ENCODE data around the gene FHAD1. TPM values are rescaled to one million over a fixed set of nuclear protein-coding genes. Genes with fewer than 3 reads are reported as not detected.
"Not testable (repeated sequence)": the region's sequence is repeated elsewhere in the genome, so short reads cannot be mapped to it uniquely, and the experiment has no call there.

The FHAD1 gene
- total RNA-seq, 4 donors from 2014 or later = not detected

DNA sequence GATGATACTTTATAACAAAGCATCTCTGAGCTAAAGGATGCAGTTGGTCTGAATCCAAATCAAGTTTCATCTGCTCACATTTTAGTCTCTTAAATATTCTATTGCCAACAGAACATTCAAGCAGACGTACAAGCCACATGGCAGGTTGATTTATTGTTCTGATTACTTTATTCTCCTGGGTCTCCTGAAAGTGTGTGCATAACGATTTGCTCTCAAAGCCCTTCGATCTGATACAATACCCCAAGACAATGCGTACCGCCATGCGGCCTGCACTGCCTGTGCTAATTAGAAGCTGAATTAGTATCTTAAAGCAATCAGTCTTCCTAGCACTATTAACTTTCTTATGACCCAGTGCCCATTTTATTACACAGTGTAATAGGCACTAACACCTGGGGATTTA is 56.9 kb downstream of the FHAD1 start:
- TF ChIP-seq POLR2A (IDR thresholded peaks at IDR 0.05) = no peak
- TF ChIP-seq, protein P1, sequence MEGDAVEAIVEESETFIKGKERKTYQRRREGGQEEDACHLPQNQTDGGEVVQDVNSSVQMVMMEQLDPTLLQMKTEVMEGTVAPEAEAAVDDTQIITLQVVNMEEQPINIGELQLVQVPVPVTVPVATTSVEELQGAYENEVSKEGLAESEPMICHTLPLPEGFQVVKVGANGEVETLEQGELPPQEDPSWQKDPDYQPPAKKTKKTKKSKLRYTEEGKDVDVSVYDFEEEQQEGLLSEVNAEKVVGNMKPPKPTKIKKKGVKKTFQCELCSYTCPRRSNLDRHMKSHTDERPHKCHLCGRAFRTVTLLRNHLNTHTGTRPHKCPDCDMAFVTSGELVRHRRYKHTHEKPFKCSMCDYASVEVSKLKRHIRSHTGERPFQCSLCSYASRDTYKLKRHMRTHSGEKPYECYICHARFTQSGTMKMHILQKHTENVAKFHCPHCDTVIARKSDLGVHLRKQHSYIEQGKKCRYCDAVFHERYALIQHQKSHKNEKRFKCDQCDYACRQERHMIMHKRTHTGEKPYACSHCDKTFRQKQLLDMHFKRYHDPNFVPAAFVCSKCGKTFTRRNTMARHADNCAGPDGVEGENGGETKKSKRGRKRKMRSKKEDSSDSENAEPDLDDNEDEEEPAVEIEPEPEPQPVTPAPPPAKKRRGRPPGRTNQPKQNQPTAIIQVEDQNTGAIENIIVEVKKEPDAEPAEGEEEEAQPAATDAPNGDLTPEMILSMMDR (IDR thresholded peaks at IDR 0.05 in 4 of 5, conservative IDR thresholded peaks at IDR 0.05 in 1 of 5) = no peak
- intact Hi-C loops (cut with DNase I; ENCODE audit: low total_unique reads) (loop anchor here (2.0 to 10.0 kb wide), 2 partner anchors 149 to 175 kb away; partner anchors contain the start of gene TMEM51), in situ Hi-C loops (cut with MboI; ENCODE audit: low sequenced_read_pairs in 4 of 4) (loop anchor here in 3 of 4 donors (5.0 to 10.0 kb wide), 2 partner anchors 177 to 179 kb away; no protein-coding TSS in a partner anchor)
- Histone ChIP-seq H3K9me3 (no peaks in the 10 kb centered on the region), H3K4me1 (no peaks in the 10 kb centered on the region), H3K36me3 (no peaks in the 10 kb centered on the region), H3K27me3 (no peaks in the 10 kb centered on the region), H3K4me3 (no peak overlapping the region), H3K27ac (no peak overlapping the region)
- ATAC-seq (no peak), DNase-seq (no peak)

DNA sequence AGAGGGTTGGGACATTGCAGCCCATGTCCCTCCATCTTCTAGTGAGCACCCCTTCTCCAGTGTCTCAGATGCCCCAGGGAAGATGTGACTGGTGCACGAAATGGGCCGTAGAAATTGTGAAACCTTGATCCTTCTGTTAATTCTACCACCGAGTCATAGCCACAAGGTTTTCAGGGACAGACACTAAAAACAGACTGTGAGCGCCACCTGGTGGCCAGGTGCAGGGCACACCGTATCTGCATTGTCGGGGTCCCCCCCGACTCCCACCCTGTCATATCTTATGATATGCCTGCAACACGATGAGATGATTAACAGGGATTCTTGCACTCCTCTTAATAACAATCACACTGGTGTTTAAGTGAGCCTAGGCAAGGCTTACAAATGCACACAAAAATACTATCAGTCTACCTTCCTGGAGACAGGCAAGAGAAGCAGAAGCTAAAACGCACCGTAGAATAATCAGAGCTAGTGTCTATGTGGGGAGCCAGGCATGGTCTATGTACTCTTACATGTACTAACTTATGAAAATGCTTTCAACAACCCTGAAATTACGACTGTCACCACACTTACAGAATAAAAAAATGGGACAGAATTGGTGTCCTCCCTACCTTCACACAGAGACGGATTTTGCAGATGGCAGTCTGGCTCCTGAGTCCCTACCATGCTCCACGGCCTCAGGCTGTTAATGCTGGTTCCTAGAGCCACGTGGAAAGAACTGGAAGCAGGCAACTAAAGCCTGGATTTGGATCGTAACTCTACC is 57.9 kb downstream of the FHAD1 start:
- no peaks in the 10 kb centered on the region for H3K4me1 ChIP-seq
- H3K27me3 ChIP-seq = no peaks in the 10 kb centered on the region
- no peak overlapping the region for H3K4me3 ChIP-seq
- in situ Hi-C loops (cut with MboI; ENCODE audit: low sequenced_read_pairs in 4 of 4) = loop anchor here in 3 of 4 donors (5.0 to 10.0 kb wide), 2 partner anchors 178 to 180 kb away; no protein-coding TSS in a partner anchor
- no peaks in the 10 kb centered on the region for H3K36me3 ChIP-seq
- no peak for DNase-seq
- TF ChIP-seq, protein P1 (IDR thresholded peaks at IDR 0.05 in 4 of 5, conservative IDR thresholded peaks at IDR 0.05 in 1 of 5) = peak; percentile 28 to 70 (median 62)
- no peak for TF ChIP-seq POLR2A (IDR thresholded peaks at IDR 0.05)
- H3K9me3 ChIP-seq = no peaks in the 10 kb centered on the region
- no peak for ATAC-seq
- intact Hi-C loops (cut with DNase I; ENCODE audit: low total_unique reads) = loop anchor here (2.0 to 10.0 kb wide), 2 partner anchors 150 to 176 kb away; partner anchors contain the start of gene TMEM51
- no peak overlapping the region for H3K27ac ChIP-seq

- no peaks in the 10 kb centered on the region for H3K9me3 ChIP-seq
- in situ Hi-C loops (cut with MboI; ENCODE audit: low sequenced_read_pairs in 4 of 4) (loop anchor here in 2 of 4 donors (10.0 kb wide), 1 partner anchor 181 kb away; no protein-coding TSS in a partner anchor), intact Hi-C loops (cut with DNase I; ENCODE audit: low total_unique reads) (loop anchor here (2.0 to 10.0 kb wide), 2 partner anchors 151 to 177 kb away; partner anchors contain the start of gene TMEM51)
- no peaks in the 10 kb centered on the region for H3K36me3 ChIP-seq
- H3K4me3 ChIP-seq = no peak overlapping the region
- H3K27me3 ChIP-seq = no peaks in the 10 kb centered on the region
- no peak overlapping the region for H3K27ac ChIP-seq
- TF ChIP-seq, protein P1 (IDR thresholded peaks at IDR 0.05 in 4 of 5, conservative IDR thresholded peaks at IDR 0.05 in 1 of 5) = no peak
- TF ChIP-seq POLR2A (IDR thresholded peaks at IDR 0.05) = no peak
- no peaks in the 10 kb centered on the region for H3K4me1 ChIP-seq
- no peak for DNase-seq
- ATAC-seq = no peak
These were observed 58.4 kb downstream of the FHAD1 start for GRCh38 chr1:15305468-15305770.

- not testable (repeated sequence) for H3K9me3 ChIP-seq, H3K36me3 ChIP-seq, DNase-seq, H3K4me1 ChIP-seq, H3K27ac ChIP-seq, H3K4me3 ChIP-seq, H3K27me3 ChIP-seq, ATAC-seq
- in situ Hi-C loops (cut with MboI; ENCODE audit: low sequenced_read_pairs in 4 of 4) = loop anchor here in 2 of 4 donors (10.0 kb wide), 1 partner anchor 182 kb away; no protein-coding TSS in a partner anchor
- intact Hi-C loops (cut with DNase I; ENCODE audit: low total_unique reads) = loop anchor here (10.0 kb wide), 1 partner anchor 152 kb away; the partner anchor contains the start of gene TMEM51
These were observed 59.3 kb downstream of the FHAD1 start for GRCh38 chr1:15306352-15306751.

DNA sequence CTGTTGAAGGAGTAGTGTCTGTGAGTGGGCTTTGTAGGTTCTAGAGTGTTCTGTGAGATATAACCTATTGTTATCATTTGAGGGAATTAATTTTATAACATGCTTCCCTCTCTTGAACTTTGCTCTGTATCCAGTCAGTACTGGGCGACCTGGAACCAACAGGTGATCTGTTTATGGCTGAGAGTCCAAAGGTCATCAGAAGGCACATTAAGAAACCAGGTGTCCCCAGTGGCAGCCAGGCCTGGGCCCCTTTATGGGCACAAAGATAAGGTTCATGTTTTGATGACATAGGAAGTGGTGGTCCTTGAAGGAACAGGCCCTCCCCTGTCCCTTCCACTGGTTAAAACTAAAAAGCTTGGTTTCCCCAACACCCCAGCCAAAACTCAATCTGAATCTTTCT is 61.1 kb downstream of the FHAD1 start:
- in situ Hi-C loops (cut with MboI; ENCODE audit: low sequenced_read_pairs in 4 of 4) = loop anchor here in 2 of 4 donors (10.0 kb wide), 1 partner anchor 183 kb away; no protein-coding TSS in a partner anchor
- Histone ChIP-seq H3K27ac (no peak overlapping the region), H3K4me3 (no peak overlapping the region), H3K4me1 (no peaks in the 10 kb centered on the region), H3K27me3 (no peaks in the 10 kb centered on the region), H3K9me3 (no peaks in the 10 kb centered on the region), H3K36me3 (no peaks in the 10 kb centered on the region)
- DNase-seq (no peak), ATAC-seq (no peak)
- intact Hi-C loops (cut with DNase I; ENCODE audit: low total_unique reads) = loop anchor here (10.0 kb wide), 1 partner anchor 153 kb away; the partner anchor contains the start of gene TMEM51
- TF ChIP-seq POLR2A (IDR thresholded peaks at IDR 0.05) = no peak
- TF ChIP-seq, protein P1 (IDR thresholded peaks at IDR 0.05 in 4 of 5, conservative IDR thresholded peaks at IDR 0.05 in 1 of 5) = no peak
